Non-pigmented ciliary epithelial cell (primary cell): ENCODE measurements around the gene GID4.
A peak's percentile ranks its signal among the peaks of the same experiment; 100 is the strongest.
"Not testable (repeated sequence)": the region's sequence is repeated elsewhere in the genome, so short reads cannot be mapped to it uniquely, and the experiment has no call there.

Experiments used
- DNase-seq: peaks from one replicate; pipeline ENCODE4 v3.0.0-alpha.2; 2010; ENCODE audit warnings: low read depth

GID4 gene

DNA sequence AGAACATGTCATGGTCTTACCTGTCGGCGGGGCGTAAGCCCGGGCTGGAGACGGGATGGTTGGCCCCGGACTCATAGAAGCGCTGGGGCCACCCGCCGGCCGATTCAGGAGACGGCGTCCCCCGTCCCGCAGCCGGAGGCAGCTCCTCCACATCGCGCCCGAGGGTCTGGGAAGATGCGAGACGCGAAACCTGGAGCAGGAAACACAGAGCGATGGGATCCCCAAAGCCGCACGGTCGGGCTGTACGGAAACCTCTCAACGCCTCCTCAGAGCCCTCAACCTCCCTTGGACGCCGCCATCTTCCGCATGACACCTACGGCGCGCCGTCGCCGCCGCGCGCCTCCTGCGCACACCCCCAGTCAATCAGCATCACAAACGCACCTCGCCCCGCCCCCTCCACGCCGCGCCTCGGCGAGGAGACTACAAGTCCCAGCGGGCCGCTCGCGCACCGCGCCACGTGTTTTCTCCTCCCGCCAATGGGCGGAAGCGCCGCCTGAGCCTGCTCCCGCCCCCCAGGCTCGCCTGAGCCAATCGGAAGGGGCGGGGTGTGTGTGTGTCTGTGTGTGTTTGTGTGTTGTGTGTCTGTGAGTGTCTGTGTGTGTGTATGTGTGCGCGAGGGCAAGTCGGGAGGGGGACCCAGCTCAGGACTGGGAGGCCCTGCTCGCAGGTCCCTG, at the start of gene GID4, which contains the start of gene ATPAF2:
Gene GID4, plus strand, starts transcription at position 548 of the 674 bp plus-strand sequence. Its CDS starts 57 bp downstream, at position 605.
Gene ATPAF2, minus strand, starts transcription at position 308 of the 674 bp plus-strand sequence. Its CDS starts 155 bp downstream, at position 153.
- peak; percentile 95 for DNase-seq

DNA sequence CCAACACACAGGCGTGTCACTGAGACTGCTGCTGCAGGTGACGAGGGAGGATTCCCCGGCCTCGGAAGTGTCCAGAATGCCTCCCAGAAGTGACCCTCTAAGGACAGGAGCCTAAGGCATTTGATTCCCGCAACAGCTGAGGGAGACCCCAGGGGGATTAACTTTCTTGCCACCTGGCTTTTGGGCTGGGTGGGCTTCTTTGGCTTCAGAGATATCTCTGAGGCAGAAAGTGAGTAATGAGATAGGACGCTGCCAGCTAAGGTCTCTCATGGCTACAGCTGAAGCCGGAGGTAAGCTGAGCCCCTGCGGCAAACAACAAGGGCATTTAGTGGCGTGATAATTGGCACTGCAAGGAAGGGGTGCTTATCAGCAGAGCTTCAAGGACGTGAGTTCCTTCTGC, 49.6 kb upstream of the GID4 start:
- DNase-seq = no peak

DNA sequence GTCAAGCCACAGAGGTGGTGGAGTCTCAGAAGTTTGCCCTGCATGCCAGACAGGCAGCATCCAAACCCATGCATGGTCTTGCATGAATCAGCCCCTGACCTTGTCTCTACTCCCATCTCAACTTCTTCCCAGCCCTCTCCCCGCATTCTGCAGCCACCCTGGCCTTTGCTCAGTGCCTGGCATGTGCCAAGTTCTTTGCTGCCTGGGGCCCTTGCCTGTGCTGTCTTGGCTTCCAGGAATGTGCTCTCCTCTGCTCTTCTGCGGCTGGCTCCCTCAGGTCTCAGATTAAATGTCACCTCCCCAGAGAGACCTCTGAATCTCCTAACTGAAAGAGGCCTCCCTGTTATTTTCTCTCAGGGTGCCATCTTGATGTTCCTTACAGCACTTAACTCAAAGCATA, 48.9 kb upstream of the GID4 start:
- DNase-seq = no peak

DNA sequence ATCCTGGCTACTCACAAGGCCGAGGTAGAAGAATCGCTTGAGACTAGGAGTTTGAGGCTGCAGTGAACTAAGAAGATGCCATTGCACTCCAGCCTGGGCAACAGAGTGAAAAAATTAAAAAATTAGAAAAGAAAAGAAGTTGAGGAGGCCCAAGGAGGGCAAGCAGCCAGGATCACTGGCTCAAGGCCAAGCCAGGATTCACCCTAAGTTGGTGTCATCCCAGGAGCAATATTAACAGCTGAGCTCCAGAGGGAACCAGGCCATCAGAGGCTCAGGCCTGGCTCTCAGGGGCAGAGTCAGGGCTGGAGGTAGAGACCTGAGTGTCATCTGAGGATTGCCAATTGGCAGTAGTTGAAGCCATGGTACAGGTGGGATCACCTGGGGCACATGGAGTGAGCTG, 45.8 kb upstream of the GID4 start:
- no peak for DNase-seq

DNA sequence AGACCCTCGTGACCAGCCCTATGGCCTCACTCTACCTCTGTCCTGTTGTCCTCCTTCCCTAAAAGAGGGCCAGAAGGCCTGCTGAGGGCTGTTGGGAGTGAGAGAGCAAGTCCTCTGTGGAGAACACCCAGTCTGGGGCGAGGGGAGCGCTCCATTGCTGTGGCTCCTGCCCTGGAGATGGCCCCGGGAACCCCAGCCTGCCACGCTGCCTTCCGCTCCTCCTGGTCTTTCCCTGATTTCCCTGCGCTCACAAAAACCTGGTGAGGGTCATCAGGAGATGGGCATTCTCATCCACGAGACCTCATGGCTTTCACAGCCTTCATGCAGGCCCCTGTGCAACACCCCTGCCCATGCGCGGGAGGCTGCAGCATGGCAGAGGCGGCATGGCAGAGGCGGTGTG, 45.4 kb upstream of the GID4 start:
- DNase-seq = no peak

DNA sequence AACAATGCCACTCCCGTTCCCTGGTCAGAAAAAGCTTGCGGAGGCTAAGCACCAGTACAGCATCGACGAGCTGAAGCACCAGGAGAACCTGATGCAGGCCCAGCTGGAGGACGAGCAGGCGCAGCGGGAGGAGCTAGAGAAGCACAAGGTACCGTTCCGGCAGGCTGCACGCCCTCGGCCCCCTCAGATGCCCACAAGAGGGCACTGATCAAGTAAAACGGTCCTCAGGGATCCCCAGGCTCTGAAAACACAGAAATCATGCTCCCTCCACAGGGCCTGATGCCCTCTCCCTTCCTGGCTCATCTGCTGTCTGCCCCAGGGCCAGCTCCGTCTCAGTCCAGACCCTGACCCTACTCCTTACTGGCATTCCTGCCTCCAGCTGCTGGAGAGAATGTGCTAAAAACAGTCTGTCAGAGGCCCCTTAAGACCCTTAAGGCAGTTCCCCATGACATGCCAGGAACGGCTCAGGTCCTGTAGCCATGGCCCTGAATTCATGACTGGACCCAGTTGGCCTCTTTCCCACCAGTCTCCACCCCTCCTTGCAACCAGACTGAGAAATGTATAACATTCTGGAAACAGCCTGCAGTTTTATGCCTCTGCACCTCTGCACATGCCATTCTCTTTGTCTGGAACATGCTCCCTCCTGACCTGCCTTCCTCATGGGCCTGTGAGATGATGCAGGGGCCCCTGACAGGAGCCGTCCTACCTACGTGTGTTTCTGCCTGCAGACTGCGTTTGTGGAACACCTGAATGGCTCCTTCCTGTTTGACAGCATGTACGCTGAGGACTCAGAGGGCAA, 44.7 kb upstream of the GID4 start:
- no peak for DNase-seq

DNA sequence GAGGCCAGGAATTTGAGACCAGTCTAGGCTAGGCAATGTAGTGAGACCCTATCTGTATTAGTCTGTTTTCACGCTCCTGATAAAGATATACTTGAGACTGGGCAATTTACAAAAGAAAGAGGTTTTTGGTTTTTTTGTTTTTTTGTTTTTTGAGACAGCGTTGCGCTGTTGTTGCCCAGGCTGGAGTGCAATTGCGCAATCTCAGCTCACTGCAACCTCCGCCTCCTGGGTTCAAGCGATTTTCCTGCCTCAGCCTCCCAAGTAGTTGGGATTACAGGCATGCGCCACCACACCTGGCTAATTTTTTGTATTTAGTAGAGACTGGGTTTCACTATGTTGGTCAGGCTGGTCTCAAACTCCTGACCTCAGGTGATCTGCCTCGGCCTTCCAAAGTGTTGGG, 43.3 kb upstream of the GID4 start:
- DNase-seq = not testable (repeated sequence)

DNA sequence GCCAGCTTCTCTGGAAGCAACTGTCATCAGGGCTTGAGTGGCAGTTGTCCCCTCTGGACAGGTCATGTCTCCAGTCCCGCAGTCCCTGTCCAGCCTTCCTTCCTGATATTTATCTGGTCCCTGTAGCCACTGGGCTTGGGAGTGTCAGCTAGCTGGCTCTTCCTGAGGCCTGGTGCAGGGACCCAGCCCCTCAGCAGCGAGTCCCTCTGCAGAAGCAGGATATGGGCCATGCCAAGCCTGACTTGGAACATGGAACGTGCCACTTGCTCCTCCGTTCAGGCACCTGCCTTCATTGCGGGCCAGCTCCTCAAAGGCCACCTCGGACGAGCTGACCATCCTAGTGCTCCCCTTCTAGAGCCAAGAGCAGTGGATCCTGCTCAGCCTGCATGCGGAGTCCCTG, 40.3 kb upstream of the GID4 start:
- DNase-seq = no peak

DNA sequence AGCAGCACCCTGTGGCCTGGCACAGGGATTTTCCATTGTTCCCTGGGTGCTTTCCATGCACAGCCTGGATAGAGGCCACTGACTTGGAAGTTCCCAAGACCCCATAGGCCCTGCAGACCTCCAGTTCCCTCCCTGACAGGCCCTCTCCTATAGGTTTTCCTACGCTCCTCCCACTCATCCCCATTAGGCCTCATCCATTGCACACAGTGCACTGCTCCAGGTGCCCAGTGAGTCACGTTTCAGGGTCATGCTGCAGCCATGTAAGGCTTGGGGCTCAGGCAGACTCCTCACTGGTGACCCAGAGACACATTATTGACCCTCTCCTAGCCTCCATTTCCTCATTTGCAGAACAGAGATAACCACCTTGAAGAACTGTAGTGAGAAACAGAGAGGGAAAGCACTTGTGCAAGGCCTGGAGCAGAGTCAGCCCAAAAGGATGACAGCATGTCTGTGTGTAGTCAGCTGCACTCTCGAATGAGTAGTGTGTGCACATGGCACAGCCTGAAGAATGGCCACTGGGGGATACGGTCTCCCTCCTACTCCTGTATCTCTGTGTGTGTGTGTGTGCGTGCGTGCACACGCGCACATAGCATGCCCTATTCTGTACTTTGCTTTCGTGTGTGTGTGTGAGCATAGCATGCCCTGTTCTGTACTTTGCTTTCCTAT, 39.7 kb upstream of the GID4 start:
- no peak for DNase-seq

DNA sequence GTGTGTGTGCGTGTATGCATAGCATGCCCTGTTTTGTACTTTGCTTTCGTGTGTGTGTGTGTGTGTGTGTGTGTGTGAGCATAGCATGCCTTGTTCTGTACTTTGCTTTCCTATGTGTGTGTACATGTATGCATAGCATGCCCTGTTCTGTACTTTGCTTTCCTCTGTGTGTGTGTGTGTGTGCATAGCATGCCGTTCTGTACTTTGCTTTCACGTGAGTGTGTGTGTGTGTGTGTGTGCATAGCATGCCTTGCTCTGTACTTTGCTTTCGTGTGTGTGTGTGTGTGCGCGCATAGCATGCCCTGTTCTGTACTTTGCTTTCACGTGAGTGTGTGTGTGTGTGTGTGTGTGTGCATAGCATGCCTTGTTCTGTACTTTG, 39.2 kb upstream of the GID4 start:
- no peak for DNase-seq

DNA sequence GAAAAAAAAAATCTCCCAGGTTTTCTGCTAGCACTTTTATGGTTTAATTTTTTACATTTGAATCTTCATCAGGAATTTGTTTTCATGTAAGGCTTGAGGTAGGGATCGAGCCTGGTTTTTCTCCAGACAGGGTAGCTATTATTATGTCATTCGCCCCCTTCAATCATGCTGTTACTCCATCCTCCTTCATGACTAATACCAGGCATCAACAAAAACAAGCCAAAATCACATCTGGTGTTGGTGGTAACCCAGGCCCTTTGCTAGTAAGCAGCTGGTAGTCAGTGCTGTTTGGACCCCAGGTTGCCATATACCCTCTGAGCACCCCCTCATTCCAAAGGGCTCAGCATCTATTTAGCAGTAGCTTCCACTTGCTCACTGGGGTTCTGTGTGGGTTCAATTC, 37.0 kb upstream of the GID4 start:
- DNase-seq = no peak

DNA sequence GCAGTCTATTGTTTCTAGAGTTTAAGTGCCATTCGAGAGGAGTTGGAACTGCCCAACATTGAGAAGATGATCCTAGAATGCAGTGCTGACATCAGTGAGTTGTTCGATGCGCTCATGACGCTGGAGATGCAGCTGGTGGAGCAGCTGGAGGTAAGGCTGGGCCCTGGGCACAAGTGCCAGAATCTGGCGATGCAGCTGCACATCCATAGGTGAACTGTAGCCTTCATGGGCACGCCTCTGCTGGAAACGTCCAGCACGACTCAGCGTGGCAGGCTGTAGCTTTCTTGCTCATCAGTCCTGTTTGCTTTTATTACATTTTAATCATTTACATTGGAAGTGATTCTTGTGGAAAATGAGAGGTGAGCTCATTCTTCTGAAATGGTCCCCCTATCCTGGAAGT, 34.9 kb upstream of the GID4 start:
- DNase-seq = no peak

DNA sequence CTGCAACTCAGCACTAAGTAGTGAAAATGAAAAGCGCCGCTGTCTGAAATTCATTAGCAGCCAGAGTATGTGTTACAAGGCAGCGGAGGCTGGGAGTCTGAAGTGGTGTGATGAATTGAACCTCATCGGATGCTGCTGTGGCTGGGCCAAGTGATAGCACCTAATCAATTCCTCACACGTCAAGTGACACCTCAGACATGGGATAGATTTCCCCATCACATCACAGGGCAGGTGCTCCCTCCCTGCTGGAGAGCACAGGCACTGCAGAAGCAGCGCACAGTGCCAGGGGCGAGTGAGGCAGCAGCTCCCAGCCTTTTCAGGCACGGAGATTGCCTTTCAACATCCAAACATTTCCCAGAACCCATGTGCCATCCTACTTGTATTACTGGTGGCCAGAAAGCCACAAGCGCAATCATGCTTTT, 34.3 kb upstream of the GID4 start:
- DNase-seq = no peak

DNA sequence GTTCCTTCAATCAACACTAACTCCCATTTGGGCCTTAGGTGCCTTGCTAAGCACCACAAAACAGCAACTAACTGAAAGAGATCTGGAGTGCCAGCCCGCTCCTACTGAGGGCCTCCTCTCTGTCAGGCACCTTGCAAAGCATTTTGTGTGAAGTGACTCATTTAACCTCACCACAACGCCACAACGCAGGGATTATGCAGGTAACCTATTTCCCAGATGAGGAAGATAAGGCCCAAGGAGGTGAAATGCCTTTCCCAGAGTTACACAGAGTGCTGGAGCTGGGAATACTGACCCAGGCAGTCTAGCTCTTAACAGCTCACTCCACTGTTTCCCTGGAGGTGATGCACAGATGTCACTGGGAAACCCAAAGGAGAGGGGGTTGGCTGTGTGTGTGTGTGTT, 33.7 kb upstream of the GID4 start:
- no peak for DNase-seq

DNA sequence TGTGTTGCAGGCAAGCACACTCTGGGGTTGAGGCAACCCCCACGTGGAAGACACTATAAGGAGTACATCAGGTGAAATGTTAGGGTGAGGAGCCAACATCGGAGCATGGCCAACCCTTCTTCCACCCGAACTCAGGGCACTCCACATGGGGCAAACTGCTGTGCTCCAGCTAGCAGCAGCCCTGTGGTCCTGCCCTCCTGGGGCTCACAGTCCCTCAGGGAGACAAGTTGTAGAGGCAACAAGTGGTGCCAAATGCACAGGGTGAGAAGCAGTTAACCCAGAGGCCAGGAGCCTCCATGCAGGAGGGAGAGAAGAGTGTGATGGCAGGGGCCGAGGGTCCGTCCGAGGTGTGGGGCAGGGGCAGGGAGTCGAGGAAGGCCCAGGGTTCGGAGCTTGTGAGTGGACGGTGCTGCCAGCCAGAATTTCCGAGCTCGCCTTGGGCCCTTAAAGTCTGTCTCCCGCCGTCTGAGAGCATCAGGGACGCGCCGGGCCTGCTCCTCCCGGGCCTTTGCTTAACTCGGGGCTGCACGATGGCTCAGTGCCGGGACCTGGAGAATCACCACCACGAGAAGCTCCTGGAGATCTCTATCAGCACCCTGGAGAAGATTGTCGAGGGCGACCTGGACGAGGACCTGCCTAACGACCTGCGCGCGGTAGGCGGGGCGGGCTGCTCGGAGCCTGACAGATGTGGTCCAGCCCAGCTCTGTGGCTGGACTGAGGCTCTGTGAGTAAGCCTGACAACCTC, 32.5 kb upstream of the GID4 start:
- no peak for DNase-seq

DNA sequence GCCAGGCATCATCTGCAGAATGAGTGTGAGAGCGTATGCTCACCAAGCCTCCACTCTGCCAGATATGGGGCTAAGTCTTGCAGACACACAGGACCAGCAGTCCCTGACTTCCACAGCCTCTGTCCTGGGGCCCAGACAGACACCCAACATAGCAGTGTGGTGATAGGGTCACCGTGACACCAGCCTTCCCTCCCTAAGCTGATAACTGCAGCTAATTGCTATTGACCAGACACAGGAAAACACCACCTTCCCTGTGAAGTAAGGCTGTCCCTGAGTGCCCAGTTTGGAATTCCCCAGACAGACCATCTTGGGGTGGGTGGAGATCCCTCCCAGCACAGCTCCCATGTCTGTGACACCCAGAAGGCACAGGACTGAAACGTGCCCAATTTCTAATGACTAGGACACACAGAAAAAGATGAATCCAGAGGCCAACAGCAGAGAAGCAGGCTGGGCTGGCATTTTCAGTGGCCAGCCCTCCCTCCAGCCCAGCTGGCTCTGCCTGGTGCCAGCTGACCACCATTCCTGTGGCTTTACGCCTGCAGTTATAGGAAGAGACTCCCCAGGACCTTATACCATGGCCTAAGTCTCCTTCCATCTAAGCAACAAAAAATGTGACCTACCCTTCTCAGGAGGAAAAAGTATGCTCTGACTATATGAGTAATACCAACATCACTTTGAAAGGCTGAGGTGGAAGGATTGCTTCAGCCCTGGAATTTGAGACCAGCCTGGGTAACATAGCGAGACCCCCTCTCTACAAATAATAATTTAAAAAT, 30.5 kb upstream of the GID4 start:
- peak; percentile 48 for DNase-seq

DNA sequence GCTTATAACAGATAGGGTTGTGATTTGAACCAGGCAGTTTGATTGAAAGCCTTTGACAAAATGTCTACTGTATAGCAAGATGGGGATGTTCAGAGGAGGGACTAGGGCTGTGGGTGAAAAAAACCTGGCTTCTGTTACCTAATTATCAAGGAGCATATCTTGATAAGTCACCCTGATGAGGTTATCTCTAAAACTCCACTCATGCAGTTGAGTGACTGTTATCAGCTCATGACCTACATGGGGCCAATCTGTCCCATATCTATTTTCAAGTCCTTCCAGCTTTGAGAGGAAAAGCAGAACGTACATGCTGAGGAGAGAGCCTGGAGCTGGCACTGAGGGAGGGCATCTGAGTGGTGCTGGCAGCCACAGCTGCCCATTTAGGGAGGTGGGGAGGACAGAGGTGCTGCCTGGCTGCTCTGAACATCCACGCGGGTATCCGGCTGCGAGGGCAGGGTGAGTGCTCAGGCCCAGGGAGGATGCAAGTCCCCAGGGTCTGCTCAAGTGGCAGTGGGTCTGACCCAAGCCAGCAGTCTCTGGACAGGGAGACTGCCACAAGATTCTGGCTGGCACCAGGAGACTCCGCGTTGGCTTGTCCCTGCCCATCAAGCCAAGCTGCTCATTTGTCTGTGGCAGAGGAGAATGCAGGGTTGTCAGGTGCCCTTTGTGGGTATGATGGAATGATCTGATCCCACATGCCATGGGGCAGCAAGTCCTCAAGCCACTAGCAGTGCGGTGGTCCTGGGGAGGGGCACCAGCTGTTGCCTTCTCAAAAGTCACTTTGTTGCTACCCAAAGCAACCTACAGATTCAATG, 29.4 kb upstream of the GID4 start:
- DNase-seq = no peak

DNA sequence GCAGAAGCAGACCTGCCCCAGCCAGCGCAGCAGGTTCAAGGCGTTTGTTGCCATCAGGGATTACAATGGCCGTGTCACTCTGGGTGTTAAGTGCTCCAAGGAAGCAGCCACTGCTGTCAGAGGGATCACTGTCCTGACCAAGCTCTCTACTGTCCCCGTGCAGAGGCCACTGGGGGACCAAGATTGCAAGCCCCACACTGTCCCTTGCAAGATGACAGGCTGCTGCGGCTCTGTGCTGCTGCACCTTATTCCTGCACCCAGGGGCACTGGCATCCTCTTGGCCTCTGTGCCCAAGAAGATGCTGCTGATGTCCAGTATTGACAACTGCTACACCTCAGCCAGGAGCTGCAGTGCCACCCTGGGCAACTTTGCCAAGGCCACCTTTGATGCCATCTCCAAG, 27.9 kb upstream of the GID4 start:
- no peak for DNase-seq

DNA sequence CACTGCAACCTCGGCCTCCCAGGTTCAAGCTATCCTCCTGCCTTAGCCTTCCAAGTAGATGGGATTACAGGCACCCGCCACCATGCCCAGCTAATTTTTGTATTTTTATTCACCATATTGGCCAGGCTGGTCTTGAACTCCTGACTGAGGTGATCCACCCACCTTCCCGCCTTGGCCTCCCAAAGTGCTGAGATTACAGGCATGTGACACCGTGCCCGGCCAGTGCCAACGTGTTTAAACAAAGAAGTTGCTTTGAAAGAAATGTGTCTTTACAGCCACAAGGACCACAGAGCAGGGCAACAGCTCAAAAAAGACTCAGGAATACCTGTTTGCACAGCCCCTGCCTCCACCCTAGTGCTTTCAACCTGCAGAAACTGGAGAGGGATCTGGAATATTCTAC, 25.2 kb upstream of the GID4 start:
- DNase-seq = no peak

DNA sequence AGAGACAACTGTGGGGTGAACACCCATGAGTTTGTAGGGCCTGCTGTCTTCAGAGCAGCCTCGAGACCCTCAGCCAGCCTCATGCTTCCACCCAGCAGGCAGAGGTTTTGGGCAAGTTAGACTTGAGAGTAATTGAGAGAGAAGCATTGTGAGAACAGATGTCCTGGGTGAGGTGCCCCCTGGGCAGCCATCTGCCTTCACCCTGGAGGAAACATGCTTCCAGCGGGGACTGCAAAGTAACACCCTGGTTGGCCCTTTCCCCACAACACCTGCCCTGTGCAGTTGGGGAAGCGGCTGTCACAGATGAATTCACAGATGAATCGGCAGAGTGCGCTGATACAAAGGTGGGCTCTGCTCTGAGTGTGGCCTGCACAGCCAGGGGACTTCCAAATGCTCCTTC, 23.6 kb upstream of the GID4 start:
- DNase-seq = no peak

DNA sequence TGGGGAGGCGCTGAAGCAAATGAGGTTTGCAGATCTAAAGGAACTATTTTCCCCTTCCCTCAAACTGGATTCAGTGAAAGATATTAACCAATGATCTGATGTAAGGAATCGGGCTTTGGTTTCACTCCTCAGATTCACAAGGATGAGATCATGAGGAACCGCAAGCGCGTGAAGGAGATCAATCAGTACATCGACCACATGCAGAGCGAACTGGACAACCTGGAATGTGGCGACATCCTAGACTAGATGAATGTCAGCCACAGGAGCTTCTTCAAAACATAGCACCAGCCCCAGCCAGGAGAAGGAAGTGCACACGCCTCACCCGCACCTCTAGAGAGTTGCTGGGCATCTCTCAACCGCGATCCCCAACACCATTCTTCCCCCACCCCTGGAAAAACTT, 22.8 kb upstream of the GID4 start:
- DNase-seq = no peak
